ENCODE results near the gene RPS27L.

Gene RPS27L

GRCh38 chr15:63135281-63135680 is 22.0 kb downstream of the RPS27L start:
- TF ChIP-seq CREB5 (CRISPR knock-in tag; IDR thresholded peaks at IDR 0.05; ENCODE audit: low read depth) (no peak), PPARA (CRISPR knock-in tag; IDR thresholded peaks at IDR 0.05; ENCODE audit: borderline replicate concordance) (no peak), TOX (CRISPR knock-in tag; IDR thresholded peaks at IDR 0.05; ENCODE audit: borderline replicate concordance) (no peak)
- no peak for ATAC-seq

DNA sequence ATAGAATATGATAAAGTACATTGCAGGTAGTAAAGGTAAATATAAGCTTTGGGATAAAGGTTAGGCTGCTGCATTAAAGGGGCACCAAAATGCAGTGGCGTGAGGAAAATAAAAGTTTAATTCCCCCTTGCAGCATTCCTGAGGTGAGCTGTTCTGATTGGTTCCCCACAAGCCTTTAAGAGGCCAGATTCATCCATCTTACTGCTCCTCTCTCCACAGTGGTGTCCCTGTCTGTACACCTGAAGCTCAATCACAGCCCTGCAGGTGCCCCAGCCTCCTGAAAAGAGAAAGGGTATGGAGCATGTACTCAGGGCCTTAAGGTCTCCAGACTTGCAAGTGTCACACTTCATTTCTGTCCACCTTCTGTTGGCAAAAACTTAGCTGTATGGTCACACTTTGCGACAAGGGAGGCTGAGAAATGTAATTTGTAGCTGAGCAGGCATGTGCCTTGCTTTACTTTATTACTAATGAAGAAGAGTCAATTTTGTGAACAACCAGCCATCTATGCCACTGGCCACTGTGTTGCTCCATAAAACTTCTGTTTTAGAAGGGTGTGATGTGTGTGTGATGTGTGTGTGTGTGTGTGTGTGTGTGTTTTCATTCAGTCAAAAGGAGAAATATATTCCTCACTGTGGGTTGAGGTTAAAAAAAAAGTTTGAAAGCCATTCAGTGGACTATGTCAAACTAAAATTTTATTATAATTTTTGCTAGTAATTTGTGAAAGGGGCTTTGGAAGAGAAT is 22.9 kb downstream of the RPS27L start:
- TF ChIP-seq TOX (CRISPR knock-in tag; IDR thresholded peaks at IDR 0.05; ENCODE audit: borderline replicate concordance) (no peak), ZFP30 (CRISPR knock-in tag; IDR thresholded peaks at IDR 0.05) (no peak), ISL1 (CRISPR knock-in tag; IDR thresholded peaks at IDR 0.05) (no peak), ESRRG (CRISPR knock-in tag; IDR thresholded peaks at IDR 0.05) (no peak), ZNF565 (CRISPR knock-in tag; conservative IDR thresholded peaks at IDR 0.05; ENCODE audit: low read depth) (no peak), SNAI2 (CRISPR knock-in tag; IDR thresholded peaks at IDR 0.05) (no peak), ZNF70 (CRISPR knock-in tag; IDR thresholded peaks at IDR 0.05) (no peak)
- ATAC-seq, result peak; percentile 68

GRCh38 chr15:63133786-63134185 is 23.5 kb downstream of the RPS27L start:
- TF ChIP-seq SNAI2 (CRISPR knock-in tag; IDR thresholded peaks at IDR 0.05), result no peak
- TF ChIP-seq ZFP30 (CRISPR knock-in tag; IDR thresholded peaks at IDR 0.05), result no peak
- no peak for TF ChIP-seq POU6F1 (CRISPR knock-in tag; IDR thresholded peaks at IDR 0.05; ENCODE audit: borderline replicate concordance, low read depth)
- no peak for TF ChIP-seq ZC3H10 (CRISPR knock-in tag; IDR thresholded peaks at IDR 0.05)
- TF ChIP-seq, protein P1, sequence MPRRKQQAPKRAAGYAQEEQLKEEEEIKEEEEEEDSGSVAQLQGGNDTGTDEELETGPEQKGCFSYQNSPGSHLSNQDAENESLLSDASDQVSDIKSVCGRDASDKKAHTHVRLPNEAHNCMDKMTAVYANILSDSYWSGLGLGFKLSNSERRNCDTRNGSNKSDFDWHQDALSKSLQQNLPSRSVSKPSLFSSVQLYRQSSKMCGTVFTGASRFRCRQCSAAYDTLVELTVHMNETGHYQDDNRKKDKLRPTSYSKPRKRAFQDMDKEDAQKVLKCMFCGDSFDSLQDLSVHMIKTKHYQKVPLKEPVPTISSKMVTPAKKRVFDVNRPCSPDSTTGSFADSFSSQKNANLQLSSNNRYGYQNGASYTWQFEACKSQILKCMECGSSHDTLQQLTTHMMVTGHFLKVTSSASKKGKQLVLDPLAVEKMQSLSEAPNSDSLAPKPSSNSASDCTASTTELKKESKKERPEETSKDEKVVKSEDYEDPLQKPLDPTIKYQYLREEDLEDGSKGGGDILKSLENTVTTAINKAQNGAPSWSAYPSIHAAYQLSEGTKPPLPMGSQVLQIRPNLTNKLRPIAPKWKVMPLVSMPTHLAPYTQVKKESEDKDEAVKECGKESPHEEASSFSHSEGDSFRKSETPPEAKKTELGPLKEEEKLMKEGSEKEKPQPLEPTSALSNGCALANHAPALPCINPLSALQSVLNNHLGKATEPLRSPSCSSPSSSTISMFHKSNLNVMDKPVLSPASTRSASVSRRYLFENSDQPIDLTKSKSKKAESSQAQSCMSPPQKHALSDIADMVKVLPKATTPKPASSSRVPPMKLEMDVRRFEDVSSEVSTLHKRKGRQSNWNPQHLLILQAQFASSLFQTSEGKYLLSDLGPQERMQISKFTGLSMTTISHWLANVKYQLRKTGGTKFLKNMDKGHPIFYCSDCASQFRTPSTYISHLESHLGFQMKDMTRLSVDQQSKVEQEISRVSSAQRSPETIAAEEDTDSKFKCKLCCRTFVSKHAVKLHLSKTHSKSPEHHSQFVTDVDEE (CRISPR knock-in tag; IDR thresholded peaks at IDR 0.05), result no peak
- TF ChIP-seq ZNF70 (CRISPR knock-in tag; IDR thresholded peaks at IDR 0.05), result no peak
- no peak for TF ChIP-seq TCF4 (CRISPR knock-in tag; IDR thresholded peaks at IDR 0.05; ENCODE audit: borderline replicate concordance)
- TF ChIP-seq ZNF565 (CRISPR knock-in tag; conservative IDR thresholded peaks at IDR 0.05; ENCODE audit: low read depth), result no peak
- peak; percentile 63 for ATAC-seq

DNA sequence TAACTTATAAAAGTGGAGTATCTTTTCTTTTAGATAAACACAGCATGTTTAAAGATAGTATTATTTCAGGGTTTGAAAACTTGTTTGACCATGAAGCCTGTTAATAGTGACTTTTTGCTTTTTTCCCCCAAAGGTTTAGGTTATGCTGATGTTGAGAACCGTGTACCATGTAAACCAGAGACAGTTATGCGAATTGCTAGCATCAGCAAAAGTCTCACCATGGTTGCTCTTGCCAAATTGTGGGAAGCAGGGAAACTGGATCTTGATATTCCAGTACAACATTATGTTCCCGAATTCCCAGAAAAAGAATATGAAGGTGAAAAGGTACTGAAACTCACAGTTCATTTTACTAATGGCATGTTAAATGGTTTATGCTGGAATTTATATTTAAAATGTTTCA is 30.6 kb downstream of the RPS27L start:
- ATAC-seq, result no peak
- TF ChIP-seq, protein P2, sequence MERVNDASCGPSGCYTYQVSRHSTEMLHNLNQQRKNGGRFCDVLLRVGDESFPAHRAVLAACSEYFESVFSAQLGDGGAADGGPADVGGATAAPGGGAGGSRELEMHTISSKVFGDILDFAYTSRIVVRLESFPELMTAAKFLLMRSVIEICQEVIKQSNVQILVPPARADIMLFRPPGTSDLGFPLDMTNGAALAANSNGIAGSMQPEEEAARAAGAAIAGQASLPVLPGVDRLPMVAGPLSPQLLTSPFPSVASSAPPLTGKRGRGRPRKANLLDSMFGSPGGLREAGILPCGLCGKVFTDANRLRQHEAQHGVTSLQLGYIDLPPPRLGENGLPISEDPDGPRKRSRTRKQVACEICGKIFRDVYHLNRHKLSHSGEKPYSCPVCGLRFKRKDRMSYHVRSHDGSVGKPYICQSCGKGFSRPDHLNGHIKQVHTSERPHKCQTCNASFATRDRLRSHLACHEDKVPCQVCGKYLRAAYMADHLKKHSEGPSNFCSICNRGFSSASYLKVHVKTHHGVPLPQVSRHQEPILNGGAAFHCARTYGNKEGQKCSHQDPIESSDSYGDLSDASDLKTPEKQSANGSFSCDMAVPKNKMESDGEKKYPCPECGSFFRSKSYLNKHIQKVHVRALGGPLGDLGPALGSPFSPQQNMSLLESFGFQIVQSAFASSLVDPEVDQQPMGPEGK (CRISPR knock-in tag; IDR thresholded peaks at IDR 0.05; ENCODE audit: borderline replicate concordance), result no peak
- TF ChIP-seq, protein P1 (CRISPR knock-in tag; IDR thresholded peaks at IDR 0.05), result no peak
- TF ChIP-seq ZNF70 (CRISPR knock-in tag; IDR thresholded peaks at IDR 0.05) (no peak), ZNF565 (CRISPR knock-in tag; conservative IDR thresholded peaks at IDR 0.05; ENCODE audit: low read depth) (no peak), BACH2 (CRISPR knock-in tag; IDR thresholded peaks at IDR 0.05; ENCODE audit: borderline replicate concordance) (no peak), POU6F1 (CRISPR knock-in tag; IDR thresholded peaks at IDR 0.05; ENCODE audit: borderline replicate concordance, low read depth) (no peak), CREB5 (CRISPR knock-in tag; IDR thresholded peaks at IDR 0.05; ENCODE audit: low read depth) (no peak), ZC3H10 (CRISPR knock-in tag; IDR thresholded peaks at IDR 0.05) (no peak), ARNTL (CRISPR knock-in tag; IDR thresholded peaks at IDR 0.05; ENCODE audit: borderline replicate concordance, low read depth) (no peak), ESRRG (CRISPR knock-in tag; IDR thresholded peaks at IDR 0.05) (no peak), PPARA (CRISPR knock-in tag; IDR thresholded peaks at IDR 0.05; ENCODE audit: borderline replicate concordance) (no peak), TCF4 (CRISPR knock-in tag; IDR thresholded peaks at IDR 0.05; ENCODE audit: borderline replicate concordance) (no peak)
- TF ChIP-seq, protein P3, sequence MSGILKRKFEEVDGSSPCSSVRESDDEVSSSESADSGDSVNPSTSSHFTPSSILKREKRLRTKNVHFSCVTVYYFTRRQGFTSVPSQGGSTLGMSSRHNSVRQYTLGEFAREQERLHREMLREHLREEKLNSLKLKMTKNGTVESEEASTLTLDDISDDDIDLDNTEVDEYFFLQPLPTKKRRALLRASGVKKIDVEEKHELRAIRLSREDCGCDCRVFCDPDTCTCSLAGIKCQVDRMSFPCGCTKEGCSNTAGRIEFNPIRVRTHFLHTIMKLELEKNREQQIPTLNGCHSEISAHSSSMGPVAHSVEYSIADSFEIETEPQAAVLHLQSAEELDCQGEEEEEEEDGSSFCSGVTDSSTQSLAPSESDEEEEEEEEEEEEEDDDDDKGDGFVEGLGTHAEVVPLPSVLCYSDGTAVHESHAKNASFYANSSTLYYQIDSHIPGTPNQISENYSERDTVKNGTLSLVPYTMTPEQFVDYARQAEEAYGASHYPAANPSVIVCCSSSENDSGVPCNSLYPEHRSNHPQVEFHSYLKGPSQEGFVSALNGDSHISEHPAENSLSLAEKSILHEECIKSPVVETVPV (CRISPR knock-in tag; IDR thresholded peaks at IDR 0.05), result no peak

All from SK-N-SH treated with all-trans-retinoic acid at 6 μM for 48 hours (cell line).